Measurements from ENCODE around the gene ABCC8.

DNA sequence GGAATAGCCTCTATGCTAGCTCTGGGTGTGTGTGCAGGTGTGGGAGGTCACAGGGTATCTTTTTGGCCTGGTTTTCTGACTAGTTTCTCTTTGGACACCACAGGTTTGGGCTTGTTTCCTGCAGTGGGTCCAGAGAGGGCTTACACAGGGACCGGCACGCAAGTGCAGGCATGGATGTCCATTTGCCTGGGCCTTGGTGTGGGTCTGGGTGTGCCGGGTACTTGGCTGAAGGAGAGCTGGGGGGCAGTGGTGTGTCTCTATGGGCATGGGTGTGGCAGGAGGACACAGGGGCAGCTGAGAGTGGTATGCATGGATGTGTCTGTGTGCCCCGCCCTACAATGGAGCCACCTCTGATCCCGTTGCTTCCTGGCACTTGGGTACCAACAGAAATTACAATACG is 80.7 kb downstream of the ABCC8 start:
- TF ChIP-seq, protein P1, sequence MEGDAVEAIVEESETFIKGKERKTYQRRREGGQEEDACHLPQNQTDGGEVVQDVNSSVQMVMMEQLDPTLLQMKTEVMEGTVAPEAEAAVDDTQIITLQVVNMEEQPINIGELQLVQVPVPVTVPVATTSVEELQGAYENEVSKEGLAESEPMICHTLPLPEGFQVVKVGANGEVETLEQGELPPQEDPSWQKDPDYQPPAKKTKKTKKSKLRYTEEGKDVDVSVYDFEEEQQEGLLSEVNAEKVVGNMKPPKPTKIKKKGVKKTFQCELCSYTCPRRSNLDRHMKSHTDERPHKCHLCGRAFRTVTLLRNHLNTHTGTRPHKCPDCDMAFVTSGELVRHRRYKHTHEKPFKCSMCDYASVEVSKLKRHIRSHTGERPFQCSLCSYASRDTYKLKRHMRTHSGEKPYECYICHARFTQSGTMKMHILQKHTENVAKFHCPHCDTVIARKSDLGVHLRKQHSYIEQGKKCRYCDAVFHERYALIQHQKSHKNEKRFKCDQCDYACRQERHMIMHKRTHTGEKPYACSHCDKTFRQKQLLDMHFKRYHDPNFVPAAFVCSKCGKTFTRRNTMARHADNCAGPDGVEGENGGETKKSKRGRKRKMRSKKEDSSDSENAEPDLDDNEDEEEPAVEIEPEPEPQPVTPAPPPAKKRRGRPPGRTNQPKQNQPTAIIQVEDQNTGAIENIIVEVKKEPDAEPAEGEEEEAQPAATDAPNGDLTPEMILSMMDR (conservative IDR thresholded peaks at IDR 0.05; ENCODE audit: low read depth, low read length) = no peak
- no peak for TF ChIP-seq EZH2 (IDR thresholded peaks at IDR 0.05; ENCODE audit: borderline replicate concordance, low read depth, low read length, poor library complexity, severe bottlenecking)
